DOHH2 (cell line): ENCODE data around the gene HPS3.
"Not testable (repeated sequence)": the region's sequence is repeated elsewhere in the genome, so short reads cannot be mapped to it uniquely, and the experiment has no call there.

Experiments
- H3F3A ChIP-seq: fragments of 200-600 bp; sonication (generic), shearing (Covaris generic); 2 replicates; pipeline ENCODE4 v1.6.0; 2016; ENCODE audit warnings: antibody characterized with exemption, mild to moderate bottlenecking; ENCODE audit not compliant: control insufficient read depth, insufficient read depth
- H3K27ac ChIP-seq: fragments of 200-600 bp; sonication (generic); 2 replicates; pipeline ENCODE4 v1.5.1; 2014; ENCODE audit warnings: low read depth, mild to moderate bottlenecking, low read length, moderate library complexity
- H3K27me3 ChIP-seq: fragments of 200-600 bp; sonication (generic); 2 replicates; pipeline ENCODE4 v1.6.1; 2014; ENCODE audit warnings: mild to moderate bottlenecking, low read length, mixed read lengths; ENCODE audit not compliant: control insufficient read depth
- H3K36me3 ChIP-seq: fragments of 200-600 bp; sonication (generic); 2 replicates; pipeline ENCODE4 v1.6.1; 2014; ENCODE audit warnings: mild to moderate bottlenecking, low read length, moderate library complexity, mixed read lengths; ENCODE audit not compliant: control insufficient read depth
- H3K4me1 ChIP-seq: fragments of 200-600 bp; sonication (generic); 2 replicates; pipeline ENCODE4 v1.6.1; 2014; ENCODE audit warnings: mild to moderate bottlenecking, low read length, mixed read lengths; ENCODE audit not compliant: control insufficient read depth
- H3K4me2 ChIP-seq: fragments of 200-600 bp; sonication (generic); 2 replicates; pipeline ENCODE4 v1.6.0; 2014; ENCODE audit warnings: mild to moderate bottlenecking, low read length, moderate library complexity
- H3K4me3 ChIP-seq: fragments of 200-600 bp; sonication (generic); 2 replicates; pipeline ENCODE4 v1.5.1; 2014; ENCODE audit warnings: mild to moderate bottlenecking, low read length, mixed read lengths
- H3K79me2 ChIP-seq: fragments of 200-600 bp; sonication (generic); 2 replicates; pipeline ENCODE4 v1.6.1; 2014; ENCODE audit warnings: mild to moderate bottlenecking, low read length, mixed read lengths; ENCODE audit not compliant: control insufficient read depth
- H3K9me2 ChIP-seq: fragments of 200-600 bp; sonication (generic); replicated peaks from 2 replicates; pipeline ENCODE4 v1.6.1; 2014; ENCODE audit warnings: mild to moderate bottlenecking, low read length, mixed read lengths; ENCODE audit not compliant: control insufficient read depth
- H3K9me3 ChIP-seq: fragments of 200-600 bp; sonication (generic); 2 replicates; pipeline ENCODE4 v1.6.1; 2014; ENCODE audit warnings: antibody characterized with exemption, low read length, mixed read lengths; ENCODE audit not compliant: control insufficient read depth, insufficient read depth
- H4K20me1 ChIP-seq: fragments of 200-600 bp; sonication (generic); 2 replicates; pipeline ENCODE4 v1.6.0; 2014; ENCODE audit warnings: low read depth, mild to moderate bottlenecking, antibody characterized with exemption, low read length, moderate library complexity; ENCODE audit not compliant: control insufficient read depth, insufficient read depth
- EZH2phosphoT487 ChIP-seq: fragments of 200-600 bp; sonication (generic); IDR thresholded peaks from 2 replicates; pipeline ENCODE4 v1.6.1; 2017; ENCODE audit warnings: borderline replicate concordance, mild to moderate bottlenecking, antibody characterized with exemption, low read length, moderate library complexity, mixed read lengths
- TF ChIP-seq, protein P1 (sequence below): fragments of 200-600 bp; sonication (generic); IDR thresholded peaks from one replicate; pipeline ENCODE4 v1.5.1; 2014; ENCODE audit warnings: antibody characterized with exemption, mild to moderate bottlenecking, low read depth, low read length; ENCODE audit not compliant: poor library complexity, severe bottlenecking

The HPS3 gene

GRCh38 chr3:149186219-149186618 is 56.8 kb downstream of the HPS3 start:
- H3K79me2 ChIP-seq = no peaks in the 10 kb centered on the region
- H3K9me2 ChIP-seq = no peaks in the 10 kb centered on the region
- no peaks in the 10 kb centered on the region for H3F3A ChIP-seq
- TF ChIP-seq, protein P1, sequence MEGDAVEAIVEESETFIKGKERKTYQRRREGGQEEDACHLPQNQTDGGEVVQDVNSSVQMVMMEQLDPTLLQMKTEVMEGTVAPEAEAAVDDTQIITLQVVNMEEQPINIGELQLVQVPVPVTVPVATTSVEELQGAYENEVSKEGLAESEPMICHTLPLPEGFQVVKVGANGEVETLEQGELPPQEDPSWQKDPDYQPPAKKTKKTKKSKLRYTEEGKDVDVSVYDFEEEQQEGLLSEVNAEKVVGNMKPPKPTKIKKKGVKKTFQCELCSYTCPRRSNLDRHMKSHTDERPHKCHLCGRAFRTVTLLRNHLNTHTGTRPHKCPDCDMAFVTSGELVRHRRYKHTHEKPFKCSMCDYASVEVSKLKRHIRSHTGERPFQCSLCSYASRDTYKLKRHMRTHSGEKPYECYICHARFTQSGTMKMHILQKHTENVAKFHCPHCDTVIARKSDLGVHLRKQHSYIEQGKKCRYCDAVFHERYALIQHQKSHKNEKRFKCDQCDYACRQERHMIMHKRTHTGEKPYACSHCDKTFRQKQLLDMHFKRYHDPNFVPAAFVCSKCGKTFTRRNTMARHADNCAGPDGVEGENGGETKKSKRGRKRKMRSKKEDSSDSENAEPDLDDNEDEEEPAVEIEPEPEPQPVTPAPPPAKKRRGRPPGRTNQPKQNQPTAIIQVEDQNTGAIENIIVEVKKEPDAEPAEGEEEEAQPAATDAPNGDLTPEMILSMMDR = no peak
- TF ChIP-seq EZH2phosphoT487 = no peak
- no peaks in the 10 kb centered on the region for H3K4me1 ChIP-seq
- no peak overlapping the region for H3K4me3 ChIP-seq
- no peak overlapping the region for H3K27ac ChIP-seq
- H3K27me3 ChIP-seq = peaks cover 3% of the 10 kb centered on the region; the same call in 1 of the 2 replicates
- H3K36me3 ChIP-seq = no peaks in the 10 kb centered on the region
- H3K9me3 ChIP-seq = no peaks in the 10 kb centered on the region
- no peak overlapping the region for H3K4me2 ChIP-seq
- H4K20me1 ChIP-seq = no peaks in the 10 kb centered on the region

DNA sequence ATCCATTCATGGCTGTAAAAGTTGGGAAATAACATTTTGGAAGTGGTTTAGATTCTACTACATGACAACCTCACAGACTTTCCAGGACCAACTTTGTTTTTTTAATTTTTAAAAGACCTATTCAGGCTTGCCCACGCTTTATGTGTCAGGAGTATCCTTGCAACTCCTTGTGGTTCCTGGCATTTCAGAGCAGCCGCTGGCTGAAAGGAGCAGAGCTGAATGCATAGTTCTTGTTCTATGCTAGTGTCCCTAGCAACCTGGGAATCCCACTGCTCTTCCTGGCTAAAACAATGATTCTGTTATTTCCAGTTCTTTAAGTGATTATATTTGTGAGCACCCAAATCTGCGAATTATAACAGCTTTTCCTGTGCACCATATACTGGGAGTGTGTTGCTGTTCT is 57.3 kb downstream of the HPS3 start:
- no peak overlapping the region for H3K4me3 ChIP-seq
- no peaks in the 10 kb centered on the region for H3K79me2 ChIP-seq
- TF ChIP-seq EZH2phosphoT487 = no peak
- TF ChIP-seq, protein P1 = no peak
- H3K9me3 ChIP-seq = no peaks in the 10 kb centered on the region
- no peaks in the 10 kb centered on the region for H3K4me1 ChIP-seq
- H3K27me3 ChIP-seq = peaks cover 3% of the 10 kb centered on the region; the same call in 1 of the 2 replicates
- no peaks in the 10 kb centered on the region for H3K9me2 ChIP-seq
- no peaks in the 10 kb centered on the region for H3K36me3 ChIP-seq
- H3K27ac ChIP-seq = no peak overlapping the region
- no peak overlapping the region for H3K4me2 ChIP-seq
- no peaks in the 10 kb centered on the region for H4K20me1 ChIP-seq
- H3F3A ChIP-seq = no peaks in the 10 kb centered on the region

DNA sequence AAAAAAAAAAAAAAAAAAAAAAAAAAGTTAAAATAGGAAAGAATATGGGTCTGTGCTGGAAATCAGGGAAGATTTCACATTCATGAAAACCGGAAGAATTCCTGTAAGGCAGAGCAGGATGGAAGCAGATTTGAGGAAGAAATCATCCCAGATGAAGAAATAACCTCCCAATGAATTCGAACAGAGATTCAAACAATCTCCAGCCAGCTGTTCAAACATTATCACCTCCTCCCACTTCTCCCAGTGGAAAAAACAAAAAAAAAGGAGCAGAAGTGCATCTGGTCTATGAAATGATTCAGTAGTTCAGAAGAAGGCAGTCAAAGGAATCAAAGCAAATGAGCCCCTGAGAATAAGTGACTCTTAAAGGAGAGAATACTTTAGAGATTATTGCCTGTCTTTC is 59.1 kb downstream of the HPS3 start:
- Histone ChIP-seq H3F3A (no peaks in the 10 kb centered on the region), H3K9me2 (no peaks in the 10 kb centered on the region), H4K20me1 (no peaks in the 10 kb centered on the region), H3K79me2 (no peaks in the 10 kb centered on the region), H3K27me3 (peaks cover 3% of the 10 kb centered on the region; the same call in 1 of the 2 replicates), H3K4me2 (no peak overlapping the region), H3K9me3 (no peaks in the 10 kb centered on the region), H3K4me3 (no peak overlapping the region), H3K4me1 (no peaks in the 10 kb centered on the region), H3K36me3 (no peaks in the 10 kb centered on the region), H3K27ac (no peak overlapping the region)
- TF ChIP-seq EZH2phosphoT487 = no peak
- TF ChIP-seq, protein P1 = no peak

DNA sequence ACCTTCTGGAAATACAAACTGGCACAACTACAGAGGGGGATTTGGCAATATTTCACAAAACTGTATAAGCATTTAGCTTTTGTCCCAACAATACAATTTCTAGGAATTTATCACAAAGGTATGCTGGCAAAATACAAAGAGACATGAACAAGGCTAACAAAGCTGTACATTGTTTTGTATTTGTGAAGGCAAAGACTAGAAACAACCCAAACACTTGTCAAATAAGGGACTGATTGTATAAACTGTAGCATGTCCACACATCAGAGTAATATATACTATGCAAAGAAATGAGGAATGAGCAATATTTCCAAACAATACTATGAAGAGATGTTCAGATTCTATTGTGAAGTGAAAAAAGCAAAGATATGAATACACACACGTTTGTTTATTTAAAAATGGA is 65.8 kb downstream of the HPS3 start:
- no peaks in the 10 kb centered on the region for H3K36me3 ChIP-seq
- no peaks in the 10 kb centered on the region for H3F3A ChIP-seq
- peaks cover 11% of the 10 kb centered on the region for H3K4me1 ChIP-seq
- H3K9me3 ChIP-seq = no peaks in the 10 kb centered on the region
- H3K79me2 ChIP-seq = no peaks in the 10 kb centered on the region
- H3K4me2 ChIP-seq = no peak overlapping the region
- no peak overlapping the region for H3K4me3 ChIP-seq
- no peaks in the 10 kb centered on the region for H4K20me1 ChIP-seq
- H3K27me3 ChIP-seq = peaks cover 6% of the 10 kb centered on the region; the same call in 1 of the 2 replicates
- H3K27ac ChIP-seq = no peak overlapping the region
- no peaks in the 10 kb centered on the region for H3K9me2 ChIP-seq
- TF ChIP-seq, protein P1 = no peak
- no peak for TF ChIP-seq EZH2phosphoT487

DNA sequence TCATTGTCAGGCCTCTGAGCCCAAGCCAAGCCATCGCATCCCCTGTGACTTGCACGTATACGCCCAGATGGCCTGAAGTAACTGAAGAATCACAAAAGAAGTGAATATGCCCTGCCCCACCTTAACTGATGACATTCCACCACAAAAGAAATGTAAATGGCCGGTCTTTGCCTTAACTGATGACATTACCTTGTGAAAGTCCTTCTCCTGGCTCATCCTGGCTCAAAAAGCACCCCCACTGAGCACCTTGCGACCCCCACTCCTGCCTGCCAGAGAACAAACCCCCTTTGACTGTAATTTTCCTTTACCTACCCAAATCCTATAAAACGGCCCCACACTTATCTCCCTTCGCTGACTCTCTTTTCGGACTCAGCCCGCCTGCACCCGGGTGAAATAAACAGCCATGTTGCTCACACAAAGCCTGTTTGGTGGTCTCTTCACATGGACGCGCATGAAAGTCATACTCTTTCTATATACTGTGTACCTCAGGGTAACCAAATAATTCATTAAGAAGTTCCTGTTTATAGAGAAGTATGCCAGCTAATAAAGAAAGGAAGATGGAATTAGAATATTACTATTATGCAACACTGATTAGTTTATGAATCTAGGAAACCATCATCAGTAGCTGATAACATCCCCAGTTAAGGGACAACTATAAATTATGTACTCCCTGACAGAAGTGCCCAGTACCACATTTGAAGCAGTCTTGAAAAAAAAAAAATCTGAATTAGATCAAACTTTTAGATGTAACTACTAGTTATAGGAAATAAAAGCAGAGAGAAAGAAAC is 67.6 kb downstream of the HPS3 start:
- H3K27ac ChIP-seq, H3K9me3 ChIP-seq, H3F3A ChIP-seq, H3K9me2 ChIP-seq, H3K36me3 ChIP-seq, H3K27me3 ChIP-seq, H3K79me2 ChIP-seq, H4K20me1 ChIP-seq: not testable (repeated sequence)
- Histone ChIP-seq H3K4me1 (peaks cover 11% of the 10 kb centered on the region), H3K4me2 (peak overlapping the region; percentile 47), H3K4me3 (peak overlapping the region; percentile 32)
